GM21737 (cell line): ENCODE results near the gene TAMM41.
"Not testable (repeated sequence)": the region's sequence is repeated elsewhere in the genome, so short reads cannot be mapped to it uniquely, and the experiment has no call there.

ENCODE experiments used
- ATAC-seq: cut with Tn5 transposase; IDR thresholded peaks from one replicate; pipeline ENCODE4 v1.9.1; 2021; ENCODE audit warnings: mild to moderate bottlenecking, moderate library complexity; ENCODE audit not compliant: unreplicated experiment

TAMM41 gene

DNA sequence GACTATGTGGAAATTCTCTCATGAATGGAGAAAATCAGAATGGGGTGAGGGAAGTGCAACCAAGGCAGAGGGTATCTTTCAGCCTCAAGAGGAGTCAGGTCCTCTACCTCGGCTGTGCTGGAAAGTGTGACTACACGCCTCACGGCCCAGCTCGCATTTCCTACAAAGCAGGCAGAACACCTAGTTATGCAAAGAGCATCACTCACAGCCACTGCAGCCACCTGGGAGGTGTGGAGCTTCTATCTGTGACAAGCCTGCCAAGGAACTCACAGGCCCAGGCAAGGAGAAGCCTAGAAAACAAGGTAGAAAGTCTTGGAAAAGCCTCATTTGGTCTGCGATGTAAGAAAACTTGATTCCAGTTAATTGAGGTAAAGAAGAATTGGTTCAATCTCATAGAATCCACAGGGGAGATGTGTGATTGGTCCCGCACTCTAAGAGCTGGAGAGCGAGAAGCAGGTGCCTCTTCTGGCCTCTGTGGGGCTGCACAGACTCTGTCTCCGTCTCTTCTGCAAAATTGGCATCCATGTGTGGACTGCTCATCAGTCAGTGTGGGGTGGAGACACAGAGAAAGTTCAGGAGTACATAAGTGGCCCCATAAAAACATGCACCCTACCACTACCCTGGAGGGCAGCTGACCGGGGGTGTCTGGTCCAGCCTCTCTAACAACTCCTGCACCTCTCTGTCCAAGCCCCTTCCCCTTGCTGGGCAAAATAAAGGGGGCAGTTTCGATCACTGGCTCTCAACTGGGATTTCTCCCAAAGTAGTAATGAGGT, 76.8 kb downstream of the TAMM41 start:
- ATAC-seq = no peak

DNA sequence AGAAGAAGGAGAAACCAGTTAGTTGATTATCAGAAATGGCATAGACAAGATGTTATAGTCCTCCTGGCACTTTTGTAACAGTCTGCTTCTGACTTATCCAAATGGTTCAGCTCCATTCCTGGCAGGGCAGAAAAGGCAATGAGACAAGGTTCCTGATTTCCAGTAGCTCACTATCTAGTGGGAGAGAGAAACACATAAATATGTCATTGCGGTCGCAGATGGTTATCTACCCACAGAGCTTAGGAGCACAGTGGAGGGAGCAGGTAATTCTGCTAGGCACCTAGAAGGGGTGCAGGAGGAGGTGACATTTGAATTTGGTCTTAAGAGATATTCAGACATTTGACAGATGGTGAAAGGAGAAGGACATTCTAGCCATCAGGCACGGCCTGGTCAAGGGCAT, 78.1 kb downstream of the TAMM41 start:
- no peak for ATAC-seq

DNA sequence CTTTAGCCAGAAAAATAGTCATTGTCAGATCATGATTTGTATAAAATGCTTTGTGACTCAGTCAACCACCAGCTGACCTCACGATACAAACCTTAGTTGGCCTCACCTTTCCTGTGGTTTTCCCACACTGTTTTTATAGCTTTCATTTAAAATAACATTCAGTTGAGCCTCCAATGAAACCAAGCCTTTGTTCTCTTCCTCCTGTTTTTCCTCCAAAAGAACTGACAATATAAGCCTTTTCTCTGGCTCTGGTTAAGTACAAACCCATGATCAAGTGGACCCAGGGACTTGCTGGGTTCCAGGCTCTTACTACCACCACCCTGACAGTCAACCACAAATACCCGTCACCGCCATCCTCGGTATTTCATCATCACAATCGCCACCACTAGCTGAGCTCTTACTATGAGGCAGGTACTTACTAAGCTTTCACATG, 81.7 kb downstream of the TAMM41 start:
- ATAC-seq = no peak

DNA sequence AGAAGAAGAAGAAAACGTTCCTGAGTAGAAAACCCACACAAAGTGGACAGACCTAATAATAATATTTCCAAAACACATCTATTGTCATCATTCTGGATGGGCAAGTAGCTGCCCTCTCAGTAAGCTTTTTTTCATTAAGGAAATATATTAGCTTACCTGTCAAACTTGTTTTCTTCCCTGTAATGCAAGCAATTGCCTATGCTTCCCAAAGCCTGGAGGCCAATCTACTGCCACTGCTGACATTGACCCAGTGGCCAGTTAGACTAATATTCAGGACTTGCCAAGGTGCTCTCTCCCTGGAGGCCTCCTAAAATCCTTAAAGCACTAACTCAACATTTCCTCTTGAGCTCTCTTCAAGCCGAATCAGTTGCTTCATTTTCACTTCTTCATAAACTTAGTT, 86.7 kb downstream of the TAMM41 start:
- ATAC-seq = no peak

DNA sequence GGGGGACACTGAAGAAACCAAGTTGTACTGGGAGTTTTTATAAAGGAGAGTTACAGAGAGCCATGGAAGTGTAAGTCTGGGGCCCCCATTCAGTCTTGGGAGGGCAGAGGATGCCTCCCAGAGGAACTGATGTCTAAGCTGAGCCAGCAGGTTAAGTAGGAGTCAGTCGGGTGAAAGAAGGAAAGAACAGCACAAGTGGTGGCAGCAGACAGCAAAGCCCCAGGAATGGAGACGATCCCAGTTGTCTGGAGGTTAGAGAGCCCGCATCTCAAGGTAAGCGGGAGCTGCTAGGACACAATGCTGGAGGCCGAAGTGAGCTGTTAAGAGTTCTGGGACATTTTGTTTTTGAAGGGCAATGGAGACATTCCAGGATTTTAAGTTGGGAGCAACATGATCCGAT, 88.8 kb downstream of the TAMM41 start:
- ATAC-seq = no peak

GRCh38 chr3:11757441-11757875, 89.2 kb downstream of the TAMM41 start:
- no peak for ATAC-seq

GRCh38 chr3:11755276-11755675, 91.4 kb downstream of the TAMM41 start:
- ATAC-seq = no peak

GRCh38 chr3:11752254-11752653, 94.4 kb downstream of the TAMM41 start:
- not testable (repeated sequence) for ATAC-seq

- not testable (repeated sequence) for ATAC-seq
Measured at GRCh38 chr3:11748306-11748705, 98.4 kb downstream of the TAMM41 start.
